ENCODE measurements around the gene NLRX1.
"Not testable (repeated sequence)": the region's sequence is repeated elsewhere in the genome, so short reads cannot be mapped to it uniquely, and the experiment has no call there.

The NLRX1 gene

GRCh38 chr11:119210050-119210449 is 41.5 kb downstream of the NLRX1 start:
- peak in 1 of 2 experiments; percentile 7 for DNase-seq

- DNase-seq, result no peak
Observed at GRCh38 chr11:119218141-119218878, 49.8 kb downstream of the NLRX1 start.

- DNase-seq, result no peak
Observed at GRCh38 chr11:119222308-119222707, 53.8 kb downstream of the NLRX1 start.

GRCh38 chr11:119222891-119223290 is 54.4 kb downstream of the NLRX1 start:
- DNase-seq, result no peak

- DNase-seq, result no peak
Observed at GRCh38 chr11:119223856-119224255, 55.3 kb downstream of the NLRX1 start.

GRCh38 chr11:119228535-119229287 is 60.2 kb downstream of the NLRX1 start:
- DNase-seq, result not testable (repeated sequence)

- no peak for DNase-seq
Observed at GRCh38 chr11:119229288-119229672, 60.8 kb downstream of the NLRX1 start.

- DNase-seq, result no peak
Observed at GRCh38 chr11:119229741-119230140, 61.2 kb downstream of the NLRX1 start.

All from AML-193 (cell line).